Loucy (cell line): ENCODE data around the gene TBCEL.

Experiments used
- H2AFZ ChIP-seq: fragments of 200-600 bp; sonication (generic); 2 replicates; pipeline ENCODE4 v1.6.0; 2016; ENCODE audit warnings: antibody characterized with exemption, mild to moderate bottlenecking, low read length, moderate library complexity
- H3F3A ChIP-seq: fragments of 200-600 bp; 2 replicates; pipeline ENCODE4 v1.6.0; 2016; ENCODE audit warnings: antibody characterized with exemption, low read depth, mild to moderate bottlenecking
- H3K27me3 ChIP-seq: fragments of 200-600 bp; sonication (generic); 2 replicates; pipeline ENCODE4 v1.6.1; 2014; ENCODE audit warnings: low read length, mild to moderate bottlenecking; ENCODE audit not compliant: insufficient read depth, poor library complexity, severe bottlenecking
- H3K36me3 ChIP-seq: fragments of 200-600 bp; sonication (generic); 2 replicates; pipeline ENCODE4 v1.6.1; 2016; ENCODE audit warnings: low read length; ENCODE audit not compliant: insufficient read depth
- H3K4me1 ChIP-seq: fragments of 200-600 bp; sonication (generic); 2 replicates; pipeline ENCODE4 v1.5.1; 2014; ENCODE audit warnings: low read length, mild to moderate bottlenecking; ENCODE audit not compliant: insufficient read depth, poor library complexity, severe bottlenecking
- H3K4me2 ChIP-seq: fragments of 200-600 bp; sonication (generic); 2 replicates; pipeline ENCODE4 v1.6.0; 2014; ENCODE audit warnings: antibody characterized with exemption, low read length, low read depth, mild to moderate bottlenecking; ENCODE audit not compliant: poor library complexity, severe bottlenecking
- H3K4me3 ChIP-seq: fragments of 200-600 bp; sonication (generic); 2 replicates; pipeline ENCODE4 v1.5.1; 2014; ENCODE audit warnings: low read length, mild to moderate bottlenecking, mixed read lengths; ENCODE audit not compliant: poor library complexity, severe bottlenecking
- H3K79me2 ChIP-seq: fragments of 200-600 bp; sonication (generic); 2 replicates; pipeline ENCODE4 v1.6.1; 2014; ENCODE audit warnings: low read length; ENCODE audit not compliant: insufficient read depth
- H3K9ac ChIP-seq: fragments of 200-600 bp; sonication (generic); 2 replicates; pipeline ENCODE4 v1.6.0; 2014; ENCODE audit warnings: mild to moderate bottlenecking, low read depth, low read length, moderate library complexity; ENCODE audit not compliant: poor library complexity, severe bottlenecking
- H3K9me2 ChIP-seq: fragments of 200-600 bp; sonication (generic); replicated peaks from 2 replicates; pipeline ENCODE4 v1.6.1; 2016; ENCODE audit warnings: low read depth, low read length, mixed read lengths
- H3K9me3 ChIP-seq: fragments of 200-600 bp; sonication (generic); 2 replicates; pipeline ENCODE4 v1.6.1; 2014; ENCODE audit warnings: mild to moderate bottlenecking, antibody characterized with exemption, low read length, low read depth; ENCODE audit not compliant: insufficient read depth
- H4K20me1 ChIP-seq: fragments of 200-600 bp; sonication (generic); 2 replicates; pipeline ENCODE4 v1.6.0; 2014; ENCODE audit warnings: antibody characterized with exemption, low read length, mild to moderate bottlenecking; ENCODE audit not compliant: insufficient read depth, poor library complexity, severe bottlenecking
- CTCF ChIP-seq: fragments of 200-600 bp; sonication (generic); conservative IDR thresholded peaks from 2 replicates; pipeline ENCODE4 v1.5.1; 2014; ENCODE audit warnings: mild to moderate bottlenecking, antibody characterized with exemption, low read length
- EZH2phosphoT487 ChIP-seq: fragments of 200-600 bp; IDR thresholded peaks from 2 replicates; pipeline ENCODE4 v1.6.1; 2018; ENCODE audit warnings: antibody characterized with exemption, mild to moderate bottlenecking, moderate library complexity, borderline replicate concordance

Gene TBCEL

GRCh38 chr11:121053244-121053643 lies 29.3 kb downstream of the TBCEL start:
- Histone ChIP-seq H3K4me3 (no peak overlapping the region), H3K9ac (no peak overlapping the region)

GRCh38 chr11:121054266-121054665 lies 30.4 kb downstream of the TBCEL start:
- TF ChIP-seq EZH2phosphoT487 (no peak), CTCF (no peak)
- Histone ChIP-seq H3K9me2 (no peaks in the 10 kb centered on the region), H3K4me3 (no peak overlapping the region), H3K79me2 (no peaks in the 10 kb centered on the region), H4K20me1 (no peaks in the 10 kb centered on the region), H3K4me1 (no peaks in the 10 kb centered on the region), H2AFZ (no peak overlapping the region), H3F3A (no peaks in the 10 kb centered on the region), H3K9me3 (no peaks in the 10 kb centered on the region), H3K27me3 (no peaks in the 10 kb centered on the region), H3K9ac (no peak overlapping the region), H3K36me3 (peaks cover 40% of the 10 kb centered on the region; the same call in 1 of the 2 replicates), H3K4me2 (no peak overlapping the region)

More at GRCh38 chr11:121053244-121053643, 29.3 kb downstream of the TBCEL start:
- H3K36me3 ChIP-seq, result peaks cover 38% of the 10 kb centered on the region; the same call in 1 of the 2 replicates
- no peaks in the 10 kb centered on the region for H3K27me3 ChIP-seq
- H3K9me2 ChIP-seq, result no peaks in the 10 kb centered on the region
- H3K4me2 ChIP-seq, result no peak overlapping the region
- no peak for TF ChIP-seq CTCF
- no peak for TF ChIP-seq EZH2phosphoT487
- no peaks in the 10 kb centered on the region for H3K79me2 ChIP-seq
- H2AFZ ChIP-seq, result no peak overlapping the region
- no peaks in the 10 kb centered on the region for H3K4me1 ChIP-seq
- no peaks in the 10 kb centered on the region for H4K20me1 ChIP-seq
- no peaks in the 10 kb centered on the region for H3K9me3 ChIP-seq
- H3F3A ChIP-seq, result no peaks in the 10 kb centered on the region

GRCh38 chr11:121055076-121055475 lies 31.2 kb downstream of the TBCEL start:
- Histone ChIP-seq H3K79me2 (no peaks in the 10 kb centered on the region), H3K9me3 (no peaks in the 10 kb centered on the region), H3K4me2 (no peak overlapping the region), H3K4me3 (no peak overlapping the region), H3K4me1 (no peaks in the 10 kb centered on the region), H3F3A (no peaks in the 10 kb centered on the region), H3K9ac (no peak overlapping the region), H3K27me3 (no peaks in the 10 kb centered on the region), H4K20me1 (no peaks in the 10 kb centered on the region), H3K9me2 (no peaks in the 10 kb centered on the region), H3K36me3 (peaks cover 40% of the 10 kb centered on the region; the same call in 1 of the 2 replicates), H2AFZ (no peak overlapping the region)
- TF ChIP-seq EZH2phosphoT487 (no peak), CTCF (no peak)
